NB4 (cell line): ENCODE results near the gene CTU2.

Experiments used
- DNase-seq: peaks from one replicate; pipeline ENCODE4 v3.0.0; 2010; ENCODE audit warnings: low read depth
- H3K4me3 ChIP-seq: one replicate; pipeline ENCODE4 v1.5.1; 2011; ENCODE audit warnings: mild to moderate bottlenecking, low read depth, low read length, moderate library complexity
- MYC ChIP-seq: IDR thresholded peaks from 2 replicates; pipeline ENCODE4 v1.6.1; 2011; ENCODE audit warnings: low read depth, low read length
- POLR2A ChIP-seq: IDR thresholded peaks from 2 replicates; pipeline ENCODE4 v1.6.1; 2011; ENCODE audit warnings: mild to moderate bottlenecking; ENCODE audit not compliant: insufficient read length; ENCODE audit errors: extremely low read depth
- TF ChIP-seq, protein P1 (sequence below): IDR thresholded peaks from 2 replicates; pipeline ENCODE4 v1.6.1; 2011; ENCODE audit warnings: low read depth, low read length
- TF ChIP-seq, protein P2 (sequence below): IDR thresholded peaks from one replicate; pipeline ENCODE4 v1.5.1; 2012; ENCODE audit warnings: low read depth, low read length

CTU2 gene

DNA sequence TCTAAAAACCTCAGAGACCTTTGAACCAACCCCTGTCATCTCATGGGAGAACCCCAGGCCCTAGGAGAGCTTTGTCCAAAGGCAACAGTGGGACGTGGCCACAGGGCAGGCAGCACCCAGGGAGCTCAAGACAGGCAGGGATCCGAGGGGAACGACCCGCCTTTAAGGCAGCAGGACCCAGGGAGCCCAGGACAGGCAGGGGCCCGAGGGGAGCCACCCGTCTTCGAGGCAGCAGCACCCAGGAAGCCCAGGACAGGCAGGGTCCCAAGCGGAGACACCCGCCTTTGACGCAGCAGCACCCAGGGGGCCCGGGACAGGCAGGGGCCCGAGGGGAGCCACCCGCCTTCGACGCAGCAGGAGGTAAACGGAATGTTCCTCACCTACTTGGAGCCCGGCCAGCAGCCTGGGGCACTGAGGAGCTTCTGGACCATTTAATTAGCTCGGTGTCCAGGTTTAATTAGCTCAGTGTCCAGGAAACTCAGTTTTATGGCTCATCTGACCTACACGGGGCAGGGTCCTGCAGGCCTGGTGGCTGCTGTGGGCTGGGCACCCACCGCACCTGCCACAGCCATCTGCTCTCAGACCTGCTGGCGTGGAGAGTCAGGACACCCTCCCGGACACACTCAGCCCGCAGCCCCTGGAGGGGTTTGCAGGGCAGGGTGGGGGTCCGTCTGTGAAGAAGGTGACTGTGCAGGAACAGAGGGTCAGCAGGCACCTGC lies 54.3 kb downstream of the CTU2 start:
- no peak for DNase-seq
- no peak overlapping the region for H3K4me3 ChIP-seq
- TF ChIP-seq, protein P1, sequence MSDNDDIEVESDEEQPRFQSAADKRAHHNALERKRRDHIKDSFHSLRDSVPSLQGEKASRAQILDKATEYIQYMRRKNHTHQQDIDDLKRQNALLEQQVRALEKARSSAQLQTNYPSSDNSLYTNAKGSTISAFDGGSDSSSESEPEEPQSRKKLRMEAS = no peak
- TF ChIP-seq MYC = no peak
- TF ChIP-seq POLR2A = no peak
- TF ChIP-seq, protein P2, sequence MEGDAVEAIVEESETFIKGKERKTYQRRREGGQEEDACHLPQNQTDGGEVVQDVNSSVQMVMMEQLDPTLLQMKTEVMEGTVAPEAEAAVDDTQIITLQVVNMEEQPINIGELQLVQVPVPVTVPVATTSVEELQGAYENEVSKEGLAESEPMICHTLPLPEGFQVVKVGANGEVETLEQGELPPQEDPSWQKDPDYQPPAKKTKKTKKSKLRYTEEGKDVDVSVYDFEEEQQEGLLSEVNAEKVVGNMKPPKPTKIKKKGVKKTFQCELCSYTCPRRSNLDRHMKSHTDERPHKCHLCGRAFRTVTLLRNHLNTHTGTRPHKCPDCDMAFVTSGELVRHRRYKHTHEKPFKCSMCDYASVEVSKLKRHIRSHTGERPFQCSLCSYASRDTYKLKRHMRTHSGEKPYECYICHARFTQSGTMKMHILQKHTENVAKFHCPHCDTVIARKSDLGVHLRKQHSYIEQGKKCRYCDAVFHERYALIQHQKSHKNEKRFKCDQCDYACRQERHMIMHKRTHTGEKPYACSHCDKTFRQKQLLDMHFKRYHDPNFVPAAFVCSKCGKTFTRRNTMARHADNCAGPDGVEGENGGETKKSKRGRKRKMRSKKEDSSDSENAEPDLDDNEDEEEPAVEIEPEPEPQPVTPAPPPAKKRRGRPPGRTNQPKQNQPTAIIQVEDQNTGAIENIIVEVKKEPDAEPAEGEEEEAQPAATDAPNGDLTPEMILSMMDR = no peak

DNA sequence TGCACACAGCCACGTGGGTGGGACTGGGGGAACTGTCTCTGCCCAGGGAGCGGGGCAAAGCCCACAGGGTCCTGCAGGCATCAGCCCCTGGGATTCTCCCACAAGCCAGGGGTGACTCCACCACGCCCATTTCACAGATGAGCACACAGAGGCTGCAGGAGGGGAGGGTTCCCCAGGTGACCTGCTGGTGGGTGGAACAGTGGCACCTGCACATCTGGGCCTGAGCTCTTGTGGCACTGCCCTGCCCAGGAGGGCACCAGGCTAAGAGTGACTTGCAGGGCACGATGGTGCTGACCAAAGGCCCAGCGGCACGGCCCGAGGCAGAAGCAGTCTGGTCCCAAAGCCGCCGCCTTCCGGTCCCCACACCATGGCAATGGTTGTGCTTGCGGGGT lies 54.8 kb downstream of the CTU2 start:
- DNase-seq = no peak
- TF ChIP-seq, protein P1 = no peak
- TF ChIP-seq, protein P2 = no peak
- no peak for TF ChIP-seq MYC
- no peak for TF ChIP-seq POLR2A
- H3K4me3 ChIP-seq = no peak overlapping the region

DNA sequence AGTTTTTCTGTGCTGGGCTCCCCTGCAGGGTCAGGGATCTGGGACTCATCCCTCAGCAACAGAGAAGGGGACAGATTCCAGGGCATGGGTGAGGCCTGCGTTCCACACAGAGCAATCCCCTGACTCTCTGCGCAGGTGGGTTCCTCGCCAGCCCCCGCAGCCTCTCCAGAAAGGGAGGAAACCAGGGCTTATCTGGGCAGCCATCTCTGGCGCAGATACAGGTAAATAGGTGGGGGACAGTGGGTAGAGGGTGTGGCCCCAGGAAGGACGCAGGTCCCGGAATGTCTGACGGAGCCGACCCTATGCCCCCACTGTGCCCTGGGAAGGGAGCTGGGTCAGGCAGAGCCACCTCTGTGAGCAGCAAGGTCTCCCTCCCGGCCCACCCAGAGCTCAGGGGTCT lies 55.5 kb downstream of the CTU2 start:
- H3K4me3 ChIP-seq = no peak overlapping the region
- DNase-seq = no peak
- no peak for TF ChIP-seq MYC
- no peak for TF ChIP-seq POLR2A
- TF ChIP-seq, protein P2 = no peak
- TF ChIP-seq, protein P1 = no peak

DNA sequence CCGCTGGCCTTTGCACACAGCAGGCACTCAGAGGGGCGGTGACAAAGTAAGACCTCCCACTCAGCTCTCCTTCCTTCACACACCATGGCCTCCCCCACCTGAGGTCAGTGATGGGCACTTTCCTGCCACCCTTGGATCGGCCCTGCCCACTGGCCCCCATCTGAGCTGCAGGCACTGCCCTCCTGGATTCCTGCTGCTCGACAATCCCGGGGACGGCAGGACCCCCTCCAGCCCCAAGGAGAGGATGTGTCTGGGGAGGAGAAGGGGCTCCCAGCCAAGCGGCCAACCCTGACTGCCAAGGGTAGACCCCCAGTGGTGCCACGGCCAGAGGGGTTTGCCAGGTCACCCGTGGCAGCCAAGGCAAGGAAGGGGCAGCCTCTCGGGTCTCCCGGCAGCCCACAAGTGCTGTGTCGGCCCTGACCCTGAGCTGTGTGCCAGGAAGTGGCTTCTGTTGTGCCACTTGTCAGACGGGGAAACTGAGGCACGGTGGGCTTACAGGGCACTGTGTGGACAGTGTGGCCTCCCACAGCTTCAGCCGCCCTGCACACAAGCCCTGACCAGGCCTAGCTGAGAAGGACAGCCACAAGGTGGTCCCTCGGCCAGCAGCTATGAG lies 56.1 kb downstream of the CTU2 start:
- H3K4me3 ChIP-seq = no peak overlapping the region
- TF ChIP-seq, protein P2 = no peak
- TF ChIP-seq, protein P1 = no peak
- TF ChIP-seq MYC (no peak), POLR2A (no peak)
- no peak for DNase-seq

DNA sequence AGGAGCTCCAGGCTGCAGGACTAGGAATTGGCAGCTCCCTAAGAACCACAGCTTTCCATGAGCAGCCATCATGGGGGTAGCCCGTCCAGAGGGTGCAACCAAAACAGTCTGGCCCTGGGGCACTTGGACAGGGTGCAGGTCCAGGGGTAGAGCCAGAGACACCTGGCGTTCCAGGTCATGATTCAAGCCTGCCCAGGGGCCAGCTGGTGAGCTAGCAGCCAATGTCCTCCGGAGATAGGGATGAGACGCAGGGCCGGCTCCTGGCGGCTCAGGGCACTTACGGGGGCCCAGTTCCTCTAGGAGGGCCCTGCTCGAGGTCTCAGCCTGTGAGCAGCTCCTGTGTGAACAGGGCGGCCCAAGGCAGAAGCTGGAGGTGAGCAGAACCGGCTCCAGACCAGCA lies 56.6 kb downstream of the CTU2 start:
- TF ChIP-seq, protein P1 = no peak
- TF ChIP-seq MYC = no peak
- TF ChIP-seq, protein P2 = no peak
- no peak for TF ChIP-seq POLR2A
- no peak for DNase-seq
- no peak overlapping the region for H3K4me3 ChIP-seq
